Right lung (tissue), 5 donors: Measurements from ENCODE around the gene SLC39A3. TPM values are rescaled to one million over a fixed set of nuclear protein-coding genes. Genes with fewer than 3 reads are reported as not detected.
A peak's percentile ranks its signal among the peaks of the same experiment; 100 is the strongest.

Experiments
- DNase-seq, 2 donors: peaks; one replicate each; pipeline ENCODE4 v3.0.0-alpha.2; 2013
- polyA plus RNA-seq, 5 donors: library from polyadenylated mRNA; unstranded; fragments of 120-200 nt; gene quantifications; one replicate each; pipeline versions ENCODE4 v1.2.1 to v1.2.3, GENCODE V29; 2013; ENCODE audit warnings: inconsistent platforms in 1 of 5, low replicate concordance in 1 of 5; ENCODE audit not compliant: insufficient read length in 5 of 5, insufficient read depth in 1 of 5

The SLC39A3 gene
- polyA plus RNA-seq, 5 donors = 19.6 to 28.9 (median 21.5) TPM

GRCh38 chr19:2770055-2771013 is 30.5 kb upstream of the SLC39A3 start:
- DNase-seq = peak; percentile 74 to 84

GRCh38 chr19:2769218-2769617 is 29.4 kb upstream of the SLC39A3 start:
- DNase-seq = no peak

- DNase-seq = no peak
These were observed 28.7 kb upstream of the SLC39A3 start for GRCh38 chr19:2768365-2769132.

- DNase-seq = no peak
These were observed 27.9 kb upstream of the SLC39A3 start for GRCh38 chr19:2767688-2768087.

GRCh38 chr19:2766594-2767372 is 27.0 kb upstream of the SLC39A3 start:
- DNase-seq = no peak

GRCh38 chr19:2765376-2765775 is 25.6 kb upstream of the SLC39A3 start:
- DNase-seq = no peak

- no peak for DNase-seq
These were observed 25.1 kb upstream of the SLC39A3 start for GRCh38 chr19:2764945-2765344.

- no peak for DNase-seq
These were observed 23.9 kb upstream of the SLC39A3 start for GRCh38 chr19:2763687-2764086.

GRCh38 chr19:2762783-2763496 is 23.1 kb upstream of the SLC39A3 start:
- no peak for DNase-seq

- no peak for DNase-seq
These were observed 22.3 kb upstream of the SLC39A3 start for GRCh38 chr19:2761876-2762782.

GRCh38 chr19:2761309-2761677 is 21.5 kb upstream of the SLC39A3 start:
- DNase-seq = no peak

- no peak for DNase-seq
These were observed 20.1 kb upstream of the SLC39A3 start for GRCh38 chr19:2759965-2760364.

GRCh38 chr19:2759362-2759761 is 19.5 kb upstream of the SLC39A3 start:
- DNase-seq = no peak

GRCh38 chr19:2758601-2759313 is 18.9 kb upstream of the SLC39A3 start:
- DNase-seq = no peak

GRCh38 chr19:2756921-2757881 is 17.4 kb upstream of the SLC39A3 start:
- DNase-seq = no peak

GRCh38 chr19:2756477-2756876 is 16.7 kb upstream of the SLC39A3 start:
- no peak for DNase-seq

- DNase-seq = no peak
These were observed 16.0 kb upstream of the SLC39A3 start for GRCh38 chr19:2755811-2756210.

GRCh38 chr19:2755448-2755705 is 15.6 kb upstream of the SLC39A3 start:
- no peak for DNase-seq
